RWPE2 (cell line): ENCODE results near the gene TP63.

Source experiments
- ATAC-seq: fragments of 200-7000 bp; cut with Tn5 transposase; 3 replicates; pipeline ENCODE4 v1.9.1; 2021; ENCODE audit warnings: low read depth
- DNase-seq: peaks from one replicate; pipeline ENCODE4 v3.0.0-alpha.2; 2020; ENCODE audit warnings: low spot score
- H3K27ac ChIP-seq: fragments of 450-650 bp; 2 replicates; pipeline ENCODE4 v1.5.1; 2017; ENCODE audit warnings: mild to moderate bottlenecking; ENCODE audit not compliant: poor library complexity, severe bottlenecking
- H3K27me3 ChIP-seq: fragments of 250-450 bp; sonication (Bioruptor Pico); 2 replicates; pipeline ENCODE4 v1.5.1; 2021; ENCODE audit warnings: mild to moderate bottlenecking, moderate library complexity; ENCODE audit not compliant: insufficient read depth, poor library complexity, severe bottlenecking
- H3K36me3 ChIP-seq: fragments of 250-450 bp; sonication (Bioruptor Pico); 2 replicates; pipeline ENCODE4 v1.5.1; 2020; ENCODE audit warnings: low read depth, mild to moderate bottlenecking, moderate library complexity
- H3K4me1 ChIP-seq: fragments of 250-450 bp; sonication (Bioruptor Pico); 2 replicates; pipeline ENCODE4 v1.5.1; 2021; ENCODE audit warnings: mild to moderate bottlenecking, moderate library complexity; ENCODE audit not compliant: insufficient read depth, poor library complexity, severe bottlenecking
- H3K4me3 ChIP-seq: fragments of 250-450 bp; sonication (Bioruptor Pico); 2 replicates; pipeline ENCODE4 v1.5.1; 2021; ENCODE audit warnings: mild to moderate bottlenecking, moderate library complexity; ENCODE audit not compliant: severe bottlenecking
- H3K9me3 ChIP-seq: fragments of 250-450 bp; sonication (Bioruptor Pico); 2 replicates; pipeline ENCODE4 v1.5.1; 2021; ENCODE audit warnings: mild to moderate bottlenecking, moderate library complexity; ENCODE audit not compliant: severe bottlenecking
- CTCF ChIP-seq: fragments of 450-650 bp; IDR thresholded peaks from one replicate; pipeline ENCODE4 v1.5.1; 2017; ENCODE audit warnings: mild to moderate bottlenecking, moderate library complexity; ENCODE audit not compliant: poor library complexity, severe bottlenecking

Gene TP63

GRCh38 chr3:189914799-189915198 is 283.6 kb downstream of the TP63 start:
- Histone ChIP-seq H3K36me3 (no peaks in the 10 kb centered on the region; the same call in 1 of the 2 replicates), H3K4me1 (peaks cover 52% of the 10 kb centered on the region), H3K4me3 (no peak overlapping the region), H3K27ac (peak overlapping the region; percentile 87), H3K9me3 (no peaks in the 10 kb centered on the region), H3K27me3 (no peaks in the 10 kb centered on the region)
- ATAC-seq (peak; percentile 86), DNase-seq (peak; percentile 58)
- no peak for TF ChIP-seq CTCF

GRCh38 chr3:189921770-189922169 is 290.6 kb downstream of the TP63 start:
- Histone ChIP-seq H3K36me3 (no peaks in the 10 kb centered on the region; the same call in 1 of the 2 replicates), H3K4me3 (no peak overlapping the region), H3K9me3 (no peaks in the 10 kb centered on the region), H3K27ac (no peak overlapping the region), H3K27me3 (no peaks in the 10 kb centered on the region), H3K4me1 (peaks cover 4% of the 10 kb centered on the region)
- TF ChIP-seq CTCF: no peak
- DNase-seq: no peak
- ATAC-seq: no peak

GRCh38 chr3:189927975-189928895 is 297.0 kb downstream of the TP63 start:
- ATAC-seq (peak; percentile 69), DNase-seq (no peak)
- Histone ChIP-seq H3K9me3 (no peaks in the 10 kb centered on the region), H3K27me3 (no peaks in the 10 kb centered on the region), H3K36me3 (no peaks in the 10 kb centered on the region), H3K4me1 (peaks cover 12% of the 10 kb centered on the region), H3K27ac (peak overlapping the region; percentile 22), H3K4me3 (no peak overlapping the region)
- TF ChIP-seq CTCF: no peak

- TF ChIP-seq CTCF: no peak
- Histone ChIP-seq H3K27ac (peak overlapping the region; percentile 92), H3K27me3 (no peaks in the 10 kb centered on the region), H3K36me3 (no peaks in the 10 kb centered on the region), H3K9me3 (no peaks in the 10 kb centered on the region), H3K4me3 (no peak overlapping the region), H3K4me1 (peaks cover 31% of the 10 kb centered on the region)
- no peak for DNase-seq
- ATAC-seq: peak; percentile 15; the same call in 1 of the 3 replicates
These were observed 305.2 kb downstream of the TP63 start for GRCh38 chr3:189936201-189936945.
